ENCODE data around the gene ACAP1. TPM values are rescaled to one million over a fixed set of nuclear protein-coding genes. Genes with fewer than 3 reads are reported as not detected.

The ACAP1 gene
- total and polyA plus RNA-seq, 12 donors: 2.1 to 54.7 (median 10.8) TPM

GRCh38 chr17:7326186-7326585 lies 10.1 kb upstream of the ACAP1 start:
- Histone ChIP-seq H3K27ac (no peak overlapping the region), H3K9me3 (replicated peaks in 1 of 3) (no peaks in the 10 kb centered on the region), H3K27me3 (no peaks in the 10 kb centered on the region), H3K4me1 (replicated peaks in 1 of 2) (peaks cover 4 to 17% of the 10 kb centered on the region in 2 donors), H3K4me3 (no peak overlapping the region), H3K36me3 (replicated peaks in 1 of 2) (peaks cover 0 to 48% of the 10 kb centered on the region in 2 donors)
- WGBS, 4 donors: 90 to 95% (median 92%) methylated on average over 6 to 11 of the region's 11 CpGs
- intact Hi-C loops (cut with DNase I): no loop called here
- no peak for TF ChIP-seq CTCF (IDR thresholded peaks at IDR 0.05)
- no peak for DNase-seq

GRCh38 chr17:7327056-7327455 lies 9.3 kb upstream of the ACAP1 start:
- intact Hi-C loops (cut with DNase I): no loop called here
- DNase-seq: no peak
- TF ChIP-seq POLR2A (IDR thresholded peaks at IDR 0.05) (no peak), CTCF (IDR thresholded peaks at IDR 0.05) (no peak)
- Histone ChIP-seq H3K36me3 (replicated peaks in 1 of 2) (peaks cover 0 to 40% of the 10 kb centered on the region in 2 donors), H3K27me3 (no peaks in the 10 kb centered on the region), H3K9me3 (replicated peaks in 1 of 3) (no peaks in the 10 kb centered on the region), H3K4me1 (replicated peaks in 1 of 2) (peaks cover 4 to 17% of the 10 kb centered on the region in 2 donors), H3K4me3 (no peak overlapping the region), H3K27ac (no peak overlapping the region)
- 81 to 91% (median 86%) methylated on average over 5 to 7 of the region's 7 CpGs for WGBS, 4 donors

- 87 to 93% (median 90%) methylated on average over 15 to 17 of the region's 17 CpGs for WGBS, 4 donors
- H3K4me3 ChIP-seq: no peak overlapping the region
- peaks cover 4 to 17% of the 10 kb centered on the region in 2 donors for H3K4me1 ChIP-seq (replicated peaks in 1 of 2)
- DNase-seq: no peak
- peaks cover 0 to 35% of the 10 kb centered on the region in 2 donors for H3K36me3 ChIP-seq (replicated peaks in 1 of 2)
- no peaks in the 10 kb centered on the region for H3K9me3 ChIP-seq (replicated peaks in 1 of 3)
- no peaks in the 10 kb centered on the region for H3K27me3 ChIP-seq
- H3K27ac ChIP-seq: no peak overlapping the region
- TF ChIP-seq POLR2A (IDR thresholded peaks at IDR 0.05) (no peak), CTCF (IDR thresholded peaks at IDR 0.05) (no peak)
- intact Hi-C loops (cut with DNase I): no loop called here
These were observed 8.8 kb upstream of the ACAP1 start for GRCh38 chr17:7327501-7327900.

- DNase-seq: no peak
- Histone ChIP-seq H3K27ac (no peak overlapping the region), H3K4me1 (replicated peaks in 1 of 2) (peaks cover 4 to 17% of the 10 kb centered on the region in 2 donors), H3K9me3 (replicated peaks in 1 of 3) (no peaks in the 10 kb centered on the region), H3K27me3 (no peaks in the 10 kb centered on the region), H3K4me3 (no peak overlapping the region), H3K36me3 (replicated peaks in 1 of 2) (peaks cover 0 to 30% of the 10 kb centered on the region in 2 donors)
- intact Hi-C loops (cut with DNase I): no loop called here
- no peak for TF ChIP-seq CTCF (IDR thresholded peaks at IDR 0.05)
- no peak for TF ChIP-seq POLR2A (IDR thresholded peaks at IDR 0.05)
- WGBS, 4 donors: 63 to 93% (median 87%) methylated on average over 1 of the region's 1 CpG
These were observed 8.3 kb upstream of the ACAP1 start for GRCh38 chr17:7328009-7328408.
